ENCODE results near the gene ANKAR.
A peak's percentile ranks its signal among the peaks of the same experiment; 100 is the strongest.

The ANKAR gene, protein sequence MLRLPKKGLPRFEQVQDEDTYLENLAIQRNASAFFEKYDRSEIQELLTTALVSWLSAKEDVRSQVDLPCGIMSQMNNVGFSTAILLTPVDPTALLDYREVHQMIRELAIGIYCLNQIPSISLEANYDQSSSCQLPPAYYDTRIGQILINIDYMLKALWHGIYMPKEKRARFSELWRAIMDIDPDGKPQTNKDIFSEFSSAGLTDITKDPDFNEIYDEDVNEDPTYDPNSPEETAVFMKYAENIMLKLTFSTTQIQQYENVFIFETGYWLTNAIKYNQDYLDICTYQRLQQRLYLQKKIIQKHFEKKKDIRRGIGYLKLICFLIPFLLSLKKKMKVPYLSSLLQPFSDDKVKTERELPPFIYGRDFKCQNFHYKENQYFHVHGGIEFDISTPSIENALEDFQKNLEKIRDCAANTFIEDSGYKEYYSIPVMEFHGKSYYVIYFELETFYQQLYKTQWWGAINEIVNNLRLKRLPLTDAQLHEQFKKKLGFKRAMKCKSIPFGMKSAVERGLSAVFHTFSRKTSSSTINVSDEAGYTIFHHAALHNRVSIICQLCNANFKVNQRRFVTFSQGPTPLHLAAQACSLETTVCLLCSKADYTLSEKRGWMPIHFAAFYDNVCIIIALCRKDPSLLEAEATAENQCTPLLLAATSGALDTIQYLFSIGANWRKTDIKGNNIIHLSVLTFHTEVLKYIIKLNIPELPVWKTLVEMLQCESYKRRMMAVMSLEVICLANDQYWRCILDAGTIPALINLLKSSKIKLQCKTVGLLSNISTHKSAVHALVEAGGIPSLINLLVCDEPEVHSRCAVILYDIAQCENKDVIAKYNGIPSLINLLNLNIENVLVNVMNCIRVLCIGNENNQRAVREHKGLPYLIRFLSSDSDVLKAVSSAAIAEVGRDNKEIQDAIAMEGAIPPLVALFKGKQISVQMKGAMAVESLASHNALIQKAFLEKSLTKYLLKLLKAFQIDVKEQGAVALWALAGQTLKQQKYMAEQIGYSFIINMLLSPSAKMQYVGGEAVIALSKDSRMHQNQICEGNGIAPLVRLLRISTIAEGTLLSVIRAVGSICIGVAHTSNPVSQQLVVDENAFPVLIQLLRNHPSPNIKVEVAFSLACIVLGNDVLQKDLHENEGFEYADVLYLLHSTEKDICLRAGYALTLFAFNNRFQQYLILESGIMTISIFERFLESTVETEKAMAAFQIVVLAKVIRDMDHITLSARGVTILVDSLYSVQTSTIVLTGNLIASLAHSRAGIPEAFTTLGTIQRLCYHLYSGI (N-terminal part only)

DNA sequence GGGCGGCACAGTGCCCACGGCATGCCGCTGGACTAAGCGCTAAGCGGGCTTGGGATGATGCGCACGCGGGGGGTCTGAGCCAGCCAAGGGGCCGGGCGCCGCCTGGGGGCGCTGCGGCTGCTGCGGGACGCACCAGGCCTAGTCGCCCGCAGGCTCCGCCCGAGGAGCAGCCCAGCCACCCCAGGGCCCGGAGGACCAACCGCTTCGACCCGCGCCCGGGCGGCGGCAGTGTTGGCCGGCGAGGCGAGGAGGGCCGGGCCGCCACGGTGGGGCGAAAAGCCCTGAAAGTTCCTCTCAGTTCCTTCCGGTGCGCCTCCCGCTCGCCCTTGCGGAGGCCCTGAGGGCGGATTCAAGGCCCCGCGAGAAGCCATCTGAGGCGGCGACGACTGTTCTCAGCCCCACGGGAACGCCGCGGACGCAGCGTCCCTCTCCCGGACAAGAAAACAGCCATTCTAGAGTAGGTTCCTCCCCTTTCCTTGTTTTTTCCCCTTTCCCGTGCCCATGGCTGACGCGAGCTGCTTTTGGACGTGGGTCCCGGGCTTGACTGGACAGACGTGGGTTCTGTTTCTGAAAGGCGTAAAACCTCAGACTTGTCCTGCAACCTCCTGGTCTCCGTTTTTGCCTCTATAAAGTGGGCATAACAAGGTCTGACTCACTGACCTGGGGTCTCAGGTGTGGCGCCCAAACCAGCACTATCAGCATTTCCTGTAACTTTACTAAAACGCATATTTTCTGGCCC is at the start of gene ANKAR:
Gene ANKAR (plus strand): TSS at position 297 of the 739 bp plus-strand sequence. CDS start 1,821 bp downstream, outside the sequence.
- Histone ChIP-seq H3K4me1 (ENCODE audit: insufficient read depth, low read length, severe bottlenecking) (peaks cover 21% of the 10 kb centered on the region), H3K9me3 (ENCODE audit: low read length) (no peaks in the 10 kb centered on the region; the same call in 1 of the 2 replicates), H3K36me3 (ENCODE audit: insufficient read depth, low read length) (peaks cover 46% of the 10 kb centered on the region), H3K9ac (ENCODE audit: low read length) (peak within 1 kb of the TSS; percentile 99), H3K9me2 (ENCODE audit: low read depth, low read length) (no peaks in the 10 kb centered on the region), H3K27ac (ENCODE audit: low read depth, low read length, poor library complexity, severe bottlenecking) (peak within 1 kb of the TSS; percentile 86), H2AFZ (ENCODE audit: low read length) (peak within 1 kb of the TSS; percentile 100), H3K4me3 (ENCODE audit: low read depth, low read length, poor library complexity, severe bottlenecking) (peak within 1 kb of the TSS; percentile 77), H3K4me2 (ENCODE audit: low read length) (peak within 1 kb of the TSS; percentile 99), H3F3A (ENCODE audit: insufficient read depth, low read length) (no peaks in the 10 kb centered on the region), H3K27me3 (ENCODE audit: insufficient read depth, low read length) (no peaks in the 10 kb centered on the region), H3K79me2 (ENCODE audit: insufficient read depth, low read length) (no peaks in the 10 kb centered on the region), H4K20me1 (ENCODE audit: insufficient read depth, low read length) (no peaks in the 10 kb centered on the region)
- TF ChIP-seq, protein P1, sequence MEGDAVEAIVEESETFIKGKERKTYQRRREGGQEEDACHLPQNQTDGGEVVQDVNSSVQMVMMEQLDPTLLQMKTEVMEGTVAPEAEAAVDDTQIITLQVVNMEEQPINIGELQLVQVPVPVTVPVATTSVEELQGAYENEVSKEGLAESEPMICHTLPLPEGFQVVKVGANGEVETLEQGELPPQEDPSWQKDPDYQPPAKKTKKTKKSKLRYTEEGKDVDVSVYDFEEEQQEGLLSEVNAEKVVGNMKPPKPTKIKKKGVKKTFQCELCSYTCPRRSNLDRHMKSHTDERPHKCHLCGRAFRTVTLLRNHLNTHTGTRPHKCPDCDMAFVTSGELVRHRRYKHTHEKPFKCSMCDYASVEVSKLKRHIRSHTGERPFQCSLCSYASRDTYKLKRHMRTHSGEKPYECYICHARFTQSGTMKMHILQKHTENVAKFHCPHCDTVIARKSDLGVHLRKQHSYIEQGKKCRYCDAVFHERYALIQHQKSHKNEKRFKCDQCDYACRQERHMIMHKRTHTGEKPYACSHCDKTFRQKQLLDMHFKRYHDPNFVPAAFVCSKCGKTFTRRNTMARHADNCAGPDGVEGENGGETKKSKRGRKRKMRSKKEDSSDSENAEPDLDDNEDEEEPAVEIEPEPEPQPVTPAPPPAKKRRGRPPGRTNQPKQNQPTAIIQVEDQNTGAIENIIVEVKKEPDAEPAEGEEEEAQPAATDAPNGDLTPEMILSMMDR (IDR thresholded peaks at IDR 0.05; ENCODE audit: low read length), result peak; percentile 86
- TF ChIP-seq EZH2 (IDR thresholded peaks at IDR 0.05; ENCODE audit: borderline replicate concordance, low read length), result no peak

DNA sequence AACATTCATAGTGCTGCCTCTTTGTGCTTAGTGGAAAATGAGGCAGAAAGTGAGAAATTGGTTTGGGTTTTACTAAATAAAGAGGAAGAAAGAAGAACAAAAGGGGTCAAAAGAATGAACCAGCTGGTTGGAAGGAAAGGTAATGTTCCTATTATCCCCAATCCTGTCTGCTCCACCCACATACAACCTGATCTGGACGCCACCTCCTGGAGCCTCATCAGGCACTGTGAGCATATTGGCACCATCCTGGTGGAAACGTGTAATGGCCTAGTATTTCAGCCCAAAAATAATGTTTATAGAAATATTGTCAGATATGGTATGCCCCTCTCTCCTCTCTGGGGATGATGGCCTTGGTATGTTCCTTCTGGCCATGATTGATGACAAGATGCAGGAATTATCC is 48.8 kb upstream of the ANKAR start:
- no peak overlapping the region for H3K27ac ChIP-seq (ENCODE audit: low read depth, low read length, poor library complexity, severe bottlenecking)
- H3K79me2 ChIP-seq (ENCODE audit: insufficient read depth, low read length), result no peaks in the 10 kb centered on the region
- no peak overlapping the region for H3K9ac ChIP-seq (ENCODE audit: low read length)
- H2AFZ ChIP-seq (ENCODE audit: low read length), result no peak overlapping the region
- H3K4me1 ChIP-seq (ENCODE audit: insufficient read depth, low read length, severe bottlenecking), result no peaks in the 10 kb centered on the region
- H3K4me3 ChIP-seq (ENCODE audit: low read depth, low read length, poor library complexity, severe bottlenecking), result no peak overlapping the region
- no peaks in the 10 kb centered on the region for H3K9me3 ChIP-seq (ENCODE audit: low read length)
- H3K9me2 ChIP-seq (ENCODE audit: low read depth, low read length), result no peaks in the 10 kb centered on the region
- no peaks in the 10 kb centered on the region for H3F3A ChIP-seq (ENCODE audit: insufficient read depth, low read length)
- no peaks in the 10 kb centered on the region for H3K36me3 ChIP-seq (ENCODE audit: insufficient read depth, low read length)
- no peak for TF ChIP-seq EZH2 (IDR thresholded peaks at IDR 0.05; ENCODE audit: borderline replicate concordance, low read length)
- TF ChIP-seq, protein P1 (IDR thresholded peaks at IDR 0.05; ENCODE audit: low read length), result no peak
- H4K20me1 ChIP-seq (ENCODE audit: insufficient read depth, low read length), result no peaks in the 10 kb centered on the region
- H3K27me3 ChIP-seq (ENCODE audit: insufficient read depth, low read length), result no peaks in the 10 kb centered on the region
- H3K4me2 ChIP-seq (ENCODE audit: low read length), result no peak overlapping the region

DNA sequence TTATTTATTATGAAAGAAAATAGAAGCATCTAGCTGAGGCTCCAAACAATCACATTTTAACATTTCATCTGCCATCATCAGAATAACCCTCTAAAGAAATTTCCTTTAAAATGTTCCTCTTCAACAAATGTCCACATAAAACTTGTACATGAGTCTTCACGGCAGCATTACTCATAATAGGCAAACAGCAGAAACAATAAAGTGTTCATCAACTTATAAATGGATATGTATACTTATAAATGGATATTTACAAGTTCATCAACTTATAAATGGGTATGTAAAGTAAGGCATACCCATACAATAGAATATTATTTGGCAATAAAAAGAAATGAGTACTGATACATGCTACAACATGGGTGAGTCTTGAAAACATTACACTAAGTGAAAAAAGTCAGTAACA is 46.7 kb upstream of the ANKAR start:
- Histone ChIP-seq H4K20me1 (ENCODE audit: insufficient read depth, low read length) (no peaks in the 10 kb centered on the region), H3K79me2 (ENCODE audit: insufficient read depth, low read length) (no peaks in the 10 kb centered on the region), H3K4me1 (ENCODE audit: insufficient read depth, low read length, severe bottlenecking) (no peaks in the 10 kb centered on the region), H3K4me2 (ENCODE audit: low read length) (no peak overlapping the region), H3K4me3 (ENCODE audit: low read depth, low read length, poor library complexity, severe bottlenecking) (no peak overlapping the region), H3K27ac (ENCODE audit: low read depth, low read length, poor library complexity, severe bottlenecking) (no peak overlapping the region), H3K36me3 (ENCODE audit: insufficient read depth, low read length) (no peaks in the 10 kb centered on the region), H3F3A (ENCODE audit: insufficient read depth, low read length) (no peaks in the 10 kb centered on the region), H3K9me2 (ENCODE audit: low read depth, low read length) (no peaks in the 10 kb centered on the region), H3K27me3 (ENCODE audit: insufficient read depth, low read length) (no peaks in the 10 kb centered on the region), H2AFZ (ENCODE audit: low read length) (no peak overlapping the region), H3K9ac (ENCODE audit: low read length) (no peak overlapping the region), H3K9me3 (ENCODE audit: low read length) (no peaks in the 10 kb centered on the region)
- no peak for TF ChIP-seq EZH2 (IDR thresholded peaks at IDR 0.05; ENCODE audit: borderline replicate concordance, low read length)
- TF ChIP-seq, protein P1 (IDR thresholded peaks at IDR 0.05; ENCODE audit: low read length), result no peak
